Bronchial epithelial cell (primary cell): ENCODE measurements around the gene BCL11B. TPM values are rescaled to one million over a fixed set of nuclear protein-coding genes. Genes with fewer than 3 reads are reported as not detected.

Experiments
- DNase-seq: peaks from one replicate; pipeline ENCODE4 v3.0.0-alpha.2; 2010; ENCODE audit warnings: low read depth
- FAIRE-seq: peaks from 2 replicates; lab custom pipeline; 2011; peaks lifted over from hg19 to GRCh38; lab: Jason Lieb, UNC
- H3K27me3 ChIP-seq: 2 replicates; pipeline ENCODE4 v1.5.1; 2011; ENCODE audit warnings: low read length; ENCODE audit not compliant: control insufficient read depth, insufficient read depth
- H3K36me3 ChIP-seq: 2 replicates; pipeline ENCODE4 v1.5.1; 2011; ENCODE audit warnings: low read length; ENCODE audit not compliant: control insufficient read depth, insufficient read depth
- H3K4me3 ChIP-seq: 2 replicates; pipeline ENCODE4 v1.5.1; 2011; ENCODE audit warnings: mild to moderate bottlenecking, low read depth, low read length, control low read depth
- CTCF ChIP-seq: IDR thresholded peaks from 2 replicates; pipeline ENCODE4 v1.5.1; 2011; ENCODE audit warnings: mild to moderate bottlenecking, moderate library complexity, low read length, control low read depth, inconsistent platforms; ENCODE audit not compliant: insufficient read depth, severe bottlenecking
- total RNA-seq: library from RNA; depleted of rRNA; stranded (reverse); fragments of >200 nt; gene quantifications from 2 replicates; pipeline ENCODE4 v1.2.1, GENCODE V29; 2014

BCL11B gene
- total RNA-seq, 1 donor from 2014 or later = 5.3 TPM

- FAIRE-seq (no peak), DNase-seq (no peak)
- Histone ChIP-seq H3K27me3 (no peaks in the 10 kb centered on the region), H3K4me3 (no peak overlapping the region), H3K36me3 (peaks cover 2% of the 10 kb centered on the region)
- TF ChIP-seq CTCF = no peak
Observed at GRCh38 chr14:99214701-99215100, 57.3 kb downstream of the BCL11B start.

- no peak overlapping the region for H3K4me3 ChIP-seq
- TF ChIP-seq CTCF = no peak
- peaks cover 2% of the 10 kb centered on the region for H3K36me3 ChIP-seq
- no peaks in the 10 kb centered on the region for H3K27me3 ChIP-seq
- no peak for FAIRE-seq
- no peak for DNase-seq
Observed at GRCh38 chr14:99213527-99213971, 58.4 kb downstream of the BCL11B start.

- FAIRE-seq (no peak), DNase-seq (no peak)
Observed at GRCh38 chr14:99213101-99213500, 58.9 kb downstream of the BCL11B start.

GRCh38 chr14:99212646-99213045, 59.4 kb downstream of the BCL11B start:
- TF ChIP-seq CTCF = no peak
- DNase-seq (no peak), FAIRE-seq (no peak)
- Histone ChIP-seq H3K27me3 (no peaks in the 10 kb centered on the region), H3K36me3 (peaks cover 2% of the 10 kb centered on the region), H3K4me3 (no peak overlapping the region)

More at GRCh38 chr14:99213101-99213500, 58.9 kb downstream of the BCL11B start:
- Histone ChIP-seq H3K27me3 (no peaks in the 10 kb centered on the region), H3K36me3 (peaks cover 2% of the 10 kb centered on the region), H3K4me3 (no peak overlapping the region)
- TF ChIP-seq CTCF = no peak

GRCh38 chr14:99212199-99212598, 59.8 kb downstream of the BCL11B start:
- Histone ChIP-seq H3K27me3 (no peaks in the 10 kb centered on the region), H3K36me3 (peaks cover 2% of the 10 kb centered on the region), H3K4me3 (no peak overlapping the region)
- no peak for FAIRE-seq
- no peak for DNase-seq
- no peak for TF ChIP-seq CTCF

- TF ChIP-seq CTCF = no peak
- DNase-seq = no peak
- Histone ChIP-seq H3K36me3 (peaks cover 2% of the 10 kb centered on the region), H3K27me3 (no peaks in the 10 kb centered on the region), H3K4me3 (no peak overlapping the region)
- no peak for FAIRE-seq
Observed at GRCh38 chr14:99211410-99211809, 60.6 kb downstream of the BCL11B start.
